IMR-90 (cell line): ENCODE measurements around the gene TRAPPC3. TPM values are rescaled to one million over a fixed set of nuclear protein-coding genes. Genes with fewer than 3 reads are reported as not detected.

Source experiments
- ATAC-seq: fragments of 200-7000 bp; cut with Tn5 transposase; 2 replicates; pipeline ENCODE4 v1.9.1; 2020; ENCODE audit warnings: low read depth, mild to moderate bottlenecking, moderate library complexity
- BruUV-seq: library from RNA; stranded (reverse); fragments of 400-500 nt; replicated peaks from 2 replicates; lab custom pipeline; 2021; lab: Mats Ljungman, UMichigan
- CTCF ChIA-PET: fragments of 300-600 bp; formaldehyde crosslinking; extraction: SDS; loops from one replicate; lab custom pipeline; 2021; ENCODE audit warnings: antibody characterized with exemption; lab: Yijun Ruan, JAX
- POLR2A ChIA-PET: fragments of 300-600 bp; sonication (Branson Sonifier 250); formaldehyde crosslinking; loops from one replicate; lab custom pipeline; 2022; ENCODE audit warnings: antibody characterized with exemption; ENCODE audit not compliant: unreplicated experiment; lab: Charles Lee
- DNase-seq: peaks from one replicate; pipeline ENCODE4 v3.0.0; 2013
- H2AFZ ChIP-seq: replicated peaks from 2 replicates; pipeline ENCODE3; 2013; ENCODE audit warnings: low read length, mild to moderate bottlenecking; ENCODE audit not compliant: poor library complexity
- H2AK5ac ChIP-seq: 2 replicates; pipeline ENCODE4 v1.6.1; 2013; ENCODE audit warnings: low read depth, low read length, inconsistent platforms
- H2AK9ac ChIP-seq: replicated peaks from 2 replicates; pipeline ENCODE3; 2013; ENCODE audit warnings: mild to moderate bottlenecking, low read depth, low read length, moderate library complexity; ENCODE audit not compliant: poor library complexity
- H2BK120ac ChIP-seq: 2 replicates; pipeline ENCODE4 v1.6.1; 2013; ENCODE audit warnings: low read depth, low read length, inconsistent platforms
- H2BK15ac ChIP-seq: 3 replicates; pipeline ENCODE4 v1.6.1; 2013; ENCODE audit warnings: low read depth, low read length, inconsistent platforms
- H2BK20ac ChIP-seq: 2 replicates; pipeline ENCODE4 v1.6.1; 2013; ENCODE audit warnings: low read depth, mild to moderate bottlenecking, inconsistent platforms, low read length, moderate library complexity
- H2BK5ac ChIP-seq: 2 replicates; pipeline ENCODE4 v1.6.1; 2013; ENCODE audit warnings: mild to moderate bottlenecking, low read depth, low read length, inconsistent platforms; ENCODE audit not compliant: poor library complexity, severe bottlenecking
- H3K14ac ChIP-seq: replicated peaks from 2 replicates; pipeline ENCODE4 v1.6.1; 2013; ENCODE audit warnings: low read depth, low read length, inconsistent platforms
- H3K18ac ChIP-seq: 2 replicates; pipeline ENCODE4 v1.6.1; 2013; ENCODE audit warnings: low read depth, low read length, control low read depth
- H3K23ac ChIP-seq: 2 replicates; pipeline ENCODE4 v1.6.1; 2013; ENCODE audit warnings: low read depth, low read length, inconsistent platforms
- H3K27ac ChIP-seq: 2 replicates; pipeline ENCODE4 v1.5.1; 2013; ENCODE audit warnings: mild to moderate bottlenecking, control low read depth, low read length; ENCODE audit not compliant: insufficient read depth
- H3K27me3 ChIP-seq: 2 replicates; pipeline ENCODE4 v1.6.1; 2013; ENCODE audit warnings: low read length; ENCODE audit not compliant: control insufficient read depth, insufficient read depth
- H3K36me3 ChIP-seq: 2 replicates; pipeline ENCODE4 v1.6.1; 2013; ENCODE audit warnings: low read length, mixed read lengths; ENCODE audit not compliant: control insufficient read depth, insufficient read depth
- H3K4ac ChIP-seq: 2 replicates; pipeline ENCODE4 v1.6.1; 2013; ENCODE audit warnings: low read depth, low read length, inconsistent platforms
- H3K4me1 ChIP-seq: 2 replicates; pipeline ENCODE4 v1.6.1; 2013; ENCODE audit warnings: low read length, mixed read lengths; ENCODE audit not compliant: control insufficient read depth, insufficient read depth
- H3K4me2 ChIP-seq: 2 replicates; pipeline ENCODE4 v1.6.1; 2013; ENCODE audit warnings: low read depth, mild to moderate bottlenecking, control low read depth, low read length, moderate library complexity
- H3K4me3 ChIP-seq: 2 replicates; pipeline ENCODE4 v1.5.1; 2013; ENCODE audit warnings: low read depth, mild to moderate bottlenecking, control low read depth, low read length, moderate library complexity; ENCODE audit not compliant: insufficient read depth
- H3K56ac ChIP-seq: 2 replicates; pipeline ENCODE4 v1.6.1; 2013; ENCODE audit warnings: low read length, inconsistent platforms; ENCODE audit not compliant: insufficient read depth; ENCODE audit errors: extremely low read depth
- H3K79me1 ChIP-seq, 2 experiments: 2 replicates each; pipeline ENCODE4 v1.6.1; 2013; ENCODE audit warnings: low read length in 2 of 2, inconsistent platforms in 1 of 2, low read depth in 1 of 2
- H3K9ac ChIP-seq: 2 replicates; pipeline ENCODE4 v1.6.1; 2013; ENCODE audit warnings: low read depth, low read length, control low read depth
- H3K9me1 ChIP-seq: 2 replicates; pipeline ENCODE4 v1.6.1; 2013; ENCODE audit warnings: low read length, inconsistent platforms; ENCODE audit not compliant: insufficient read depth
- H3K9me3 ChIP-seq: 2 replicates; pipeline ENCODE4 v1.6.1; 2013; ENCODE audit warnings: low read length; ENCODE audit not compliant: control insufficient read depth, insufficient read depth
- H4K20me1 ChIP-seq: 2 replicates; pipeline ENCODE4 v1.6.1; 2013; ENCODE audit warnings: low read length, inconsistent platforms; ENCODE audit not compliant: insufficient read depth
- H4K5ac ChIP-seq: 2 replicates; pipeline ENCODE4 v1.6.1; 2013; ENCODE audit warnings: mild to moderate bottlenecking, low read depth, low read length, control low read depth
- H4K8ac ChIP-seq, 2 experiments: 2 replicates each; pipeline ENCODE4 v1.6.1; 2013; ENCODE audit warnings: low read depth in 2 of 2, low read length in 2 of 2, control low read depth in 1 of 2, inconsistent platforms in 1 of 2
- H4K91ac ChIP-seq: 2 replicates; pipeline ENCODE4 v1.6.1; 2013; ENCODE audit warnings: low read depth, low read length, inconsistent platforms; ENCODE audit not compliant: insufficient read depth
- BHLHE40 ChIP-seq: fragments of 150-350 bp; IDR thresholded peaks from 2 replicates; pipeline ENCODE4 v1.6.1; 2016; ENCODE audit warnings: mild to moderate bottlenecking, low read depth, low read length
- CEBPB ChIP-seq: IDR thresholded peaks from 2 replicates; pipeline ENCODE4 v1.6.1; 2012; ENCODE audit warnings: low read depth, low read length, improper control_type of control experiment
- CHD1 ChIP-seq: IDR thresholded peaks from 2 replicates; pipeline ENCODE4 v1.6.1; 2012; ENCODE audit warnings: low read depth, low read length, improper control_type of control experiment
- FOS ChIP-seq: fragments of 150-350 bp; IDR thresholded peaks from 2 replicates; pipeline ENCODE4 v1.6.1; 2016; ENCODE audit warnings: low read depth, low read length
- MAZ ChIP-seq: IDR thresholded peaks from 2 replicates; pipeline ENCODE4 v1.6.1; 2012; ENCODE audit warnings: low read depth, mild to moderate bottlenecking, low read length, improper control_type of control experiment, moderate library complexity, borderline replicate concordance
- MXI1 ChIP-seq: IDR thresholded peaks from 2 replicates; pipeline ENCODE4 v1.6.1; 2012; ENCODE audit warnings: low read depth, mild to moderate bottlenecking, low read length, moderate library complexity, borderline replicate concordance
- NFE2L2 ChIP-seq: fragments of 150-350 bp; IDR thresholded peaks from 2 replicates; pipeline ENCODE4 v1.6.1; 2016; ENCODE audit warnings: low read depth, mild to moderate bottlenecking, low read length
- POLR2A ChIP-seq: IDR thresholded peaks from 2 replicates; pipeline ENCODE4 v1.6.1; 2012; ENCODE audit warnings: mild to moderate bottlenecking, low read depth, low read length
- RCOR1 ChIP-seq: IDR thresholded peaks from 2 replicates; pipeline ENCODE4 v1.6.1; 2012; ENCODE audit warnings: mild to moderate bottlenecking, low read length, improper control_type of control experiment; ENCODE audit not compliant: insufficient replicate concordance
- RFX5 ChIP-seq: IDR thresholded peaks from 2 replicates; pipeline ENCODE4 v1.8.0; 2012; ENCODE audit warnings: low read depth, mild to moderate bottlenecking, low read length, moderate library complexity
- USF2 ChIP-seq: fragments of 150-350 bp; IDR thresholded peaks from 2 replicates; pipeline ENCODE4 v1.6.1; 2017; ENCODE audit warnings: mild to moderate bottlenecking, antibody characterized with exemption, low read length, low read depth
- WGBS, 2 experiments: methylation state at CpG; one replicate each; pipeline versions ENCODE4 v1.1.5 to v1.1.7; 2013; ENCODE audit warnings: missing lambda C conversion rate in 2 of 2; ENCODE audit not compliant: insufficient read length in 1 of 2; ENCODE audit errors: extremely low coverage in 2 of 2; 5-methylcytosine and 5-hydroxymethylcytosine counted together
- dilution Hi-C: fragments of 300-500 bp; cut with HindIII; formaldehyde crosslinking; loops from one replicate; pipeline ENCODE4 v1.14.3; 2018; ENCODE audit warnings: low sequenced_read_pairs; ENCODE audit not compliant: unreplicated experiment
- in situ Hi-C: fragments of 300-500 bp; cut with MboI; formaldehyde crosslinking; loops from 3 replicates; pipeline ENCODE4 v1.14.3; 2019; ENCODE audit warnings: low sequenced_read_pairs, inconsistent platforms, mixed read lengths
- intact Hi-C: fragments of 100-400 bp; cut with micrococcal nuclease; formaldehyde crosslinking; loops from 2 replicates; pipeline ENCODE4 v1.10.0; 2022
- polyA plus RNA-seq, 3 experiments: library from polyadenylated mRNA; depleted of rRNA; stranded (reverse); fragments of >200 nt; gene quantifications; 2 replicates each; pipeline ENCODE4 v1.2.3, GENCODE V29; 2012; ENCODE audit warnings: low replicate concordance in 1 of 3
- total RNA-seq: library from RNA; depleted of rRNA; stranded (reverse); fragments of >200 nt; gene quantifications from 2 replicates; pipeline ENCODE4 v1.2.3, GENCODE V29; 2012
- TF ChIP-seq, protein P1 (sequence below): fragments of 150-350 bp; IDR thresholded peaks from 2 replicates; pipeline ENCODE4 v1.6.1; 2016; ENCODE audit warnings: low read depth, mild to moderate bottlenecking, low read length, moderate library complexity, borderline replicate concordance
- TF ChIP-seq, protein P2 (sequence below): conservative IDR thresholded peaks from 2 replicates; pipeline ENCODE4 v1.5.1; 2012; ENCODE audit warnings: mild to moderate bottlenecking, low read depth, low read length, improper control_type of control experiment

TRAPPC3 gene
- total and polyA plus RNA-seq, 2 of the 4 experiments (the other 2 are of a cell fraction) = 76.0 to 77.8 TPM

DNA sequence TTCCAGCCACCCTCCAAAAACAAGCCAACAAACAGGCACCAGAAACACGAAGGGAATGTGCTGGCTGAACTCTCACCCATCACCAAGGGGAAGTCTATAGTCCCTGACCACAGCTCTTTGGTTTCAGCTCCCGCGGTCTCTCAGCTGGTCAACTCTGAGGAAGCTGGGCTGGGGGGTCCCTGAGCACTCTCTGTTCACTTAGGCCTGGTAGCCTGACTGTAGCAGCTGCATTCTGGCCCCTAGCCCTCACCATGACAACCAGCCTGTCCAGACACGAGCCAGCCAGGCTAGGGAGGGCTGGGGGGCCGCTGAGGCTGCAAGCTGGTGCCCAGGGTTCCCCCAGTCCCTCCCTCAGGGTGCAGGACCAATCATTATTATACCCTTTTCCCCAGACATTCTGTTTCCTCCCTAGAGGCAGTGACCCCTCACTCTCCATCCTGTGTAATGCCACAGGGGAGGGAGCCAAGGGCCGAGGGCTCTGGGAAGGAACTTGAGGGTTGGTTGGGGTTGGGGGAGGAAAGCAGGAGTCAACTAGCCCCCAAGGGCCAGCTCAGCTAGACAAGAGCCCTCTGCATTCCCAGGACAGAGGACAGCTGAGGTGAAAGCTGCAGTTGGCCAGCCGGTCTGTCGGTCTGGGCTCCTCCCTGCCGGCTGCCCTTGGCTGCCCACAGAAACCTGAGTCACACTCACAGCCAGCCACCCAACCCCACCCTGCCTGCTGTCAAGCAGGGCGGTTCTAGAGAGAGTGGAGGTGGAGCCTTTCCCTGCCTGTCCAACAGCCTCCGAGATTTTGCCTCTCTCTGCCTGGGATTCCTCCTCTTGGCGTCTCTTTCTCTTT, 1.2 kb upstream of the TRAPPC3 start:
- in situ Hi-C loops (loop anchor here (5.0 kb wide), 1 partner anchor 137 kb away; no protein-coding TSS in a partner anchor), dilution Hi-C loops (no loop called here), intact Hi-C loops (no loop called here)
- no peak overlapping the region for H3K4me3 ChIP-seq
- H3K27ac ChIP-seq = peak overlapping the region; percentile 97
- peak overlapping the region; percentile 62 for H3K18ac ChIP-seq
- H4K8ac ChIP-seq = peak overlapping the region; percentile 87 to 96
- peak overlapping the region; percentile 58 for H3K9ac ChIP-seq
- peak overlapping the region; percentile 99 for H2AK5ac ChIP-seq
- H3K36me3 ChIP-seq = no peaks in the 10 kb centered on the region
- no peaks in the 10 kb centered on the region for H3K9me3 ChIP-seq
- peak overlapping the region; percentile 85 for H2AFZ ChIP-seq
- peak overlapping the region; percentile 65 for H3K4me2 ChIP-seq
- POLR2A ChIA-PET = interaction anchor here (0.6 to 1.6 kb wide), 5 partner anchors 10 to 269 kb away, joined by 3 to 9 read pairs (median 4); no protein-coding TSS in a partner anchor
- H4K5ac ChIP-seq = peak overlapping the region; percentile 70
- peaks cover 4% of the 10 kb centered on the region; the same call in 1 of the 2 replicates for H4K20me1 ChIP-seq
- H3K9me1 ChIP-seq = peaks cover 20% of the 10 kb centered on the region
- ATAC-seq (peak; percentile 73), DNase-seq (peak; percentile 95)
- H2BK20ac ChIP-seq = peak overlapping the region; percentile 71
- BruUV-seq = no TSS peak
- peak overlapping the region; percentile 97 for H4K91ac ChIP-seq
- CTCF ChIA-PET = interaction anchor here (0.6 to 2.6 kb wide), 25 partner anchors 9 to 238 kb away, joined by 3 to 31 read pairs (median 4); partner anchors contain the start of gene THRAP3
- peak overlapping the region; percentile 88 for H2BK120ac ChIP-seq
- no peaks in the 10 kb centered on the region for H3K27me3 ChIP-seq
- H3K56ac ChIP-seq = peak overlapping the region; percentile 95
- H3K79me1 ChIP-seq = peaks cover 12 to 52% of the 10 kb centered on the region in 2 experiments; a peak in 3 of 4 replicates
- WGBS, 2 experiments = 0% methylated on average over 1 of the region's 12 CpGs; no CpG with 5 or more reads in 1 of the 2 experiments
- H2BK15ac ChIP-seq = peak overlapping the region; percentile 87
- peak overlapping the region; percentile 98 for H3K4ac ChIP-seq
- H2AK9ac ChIP-seq = peak overlapping the region; percentile 99
- peak overlapping the region; percentile 86 for H3K23ac ChIP-seq
- peaks cover 22% of the 10 kb centered on the region for H3K4me1 ChIP-seq
- peak overlapping the region; percentile 99 for H2BK5ac ChIP-seq
- H3K14ac ChIP-seq = peak overlapping the region; percentile 97
- TF ChIP-seq MXI1 (no peak; the same call in 1 of the 2 replicates), USF2 (no peak), NFE2L2 (peak; percentile 38; the same call in 1 of the 2 replicates), RFX5 (no peak), CEBPB (no peak), CHD1 (no peak), POLR2A (peak; percentile 81), BHLHE40 (no peak), MAZ (peak; percentile 76; the same call in 1 of the 2 replicates), FOS (no peak; the same call in 1 of the 2 replicates), RCOR1 (no peak)
- TF ChIP-seq, protein P1, sequence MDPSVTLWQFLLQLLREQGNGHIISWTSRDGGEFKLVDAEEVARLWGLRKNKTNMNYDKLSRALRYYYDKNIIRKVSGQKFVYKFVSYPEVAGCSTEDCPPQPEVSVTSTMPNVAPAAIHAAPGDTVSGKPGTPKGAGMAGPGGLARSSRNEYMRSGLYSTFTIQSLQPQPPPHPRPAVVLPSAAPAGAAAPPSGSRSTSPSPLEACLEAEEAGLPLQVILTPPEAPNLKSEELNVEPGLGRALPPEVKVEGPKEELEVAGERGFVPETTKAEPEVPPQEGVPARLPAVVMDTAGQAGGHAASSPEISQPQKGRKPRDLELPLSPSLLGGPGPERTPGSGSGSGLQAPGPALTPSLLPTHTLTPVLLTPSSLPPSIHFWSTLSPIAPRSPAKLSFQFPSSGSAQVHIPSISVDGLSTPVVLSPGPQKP = no peak
- TF ChIP-seq, protein P2, sequence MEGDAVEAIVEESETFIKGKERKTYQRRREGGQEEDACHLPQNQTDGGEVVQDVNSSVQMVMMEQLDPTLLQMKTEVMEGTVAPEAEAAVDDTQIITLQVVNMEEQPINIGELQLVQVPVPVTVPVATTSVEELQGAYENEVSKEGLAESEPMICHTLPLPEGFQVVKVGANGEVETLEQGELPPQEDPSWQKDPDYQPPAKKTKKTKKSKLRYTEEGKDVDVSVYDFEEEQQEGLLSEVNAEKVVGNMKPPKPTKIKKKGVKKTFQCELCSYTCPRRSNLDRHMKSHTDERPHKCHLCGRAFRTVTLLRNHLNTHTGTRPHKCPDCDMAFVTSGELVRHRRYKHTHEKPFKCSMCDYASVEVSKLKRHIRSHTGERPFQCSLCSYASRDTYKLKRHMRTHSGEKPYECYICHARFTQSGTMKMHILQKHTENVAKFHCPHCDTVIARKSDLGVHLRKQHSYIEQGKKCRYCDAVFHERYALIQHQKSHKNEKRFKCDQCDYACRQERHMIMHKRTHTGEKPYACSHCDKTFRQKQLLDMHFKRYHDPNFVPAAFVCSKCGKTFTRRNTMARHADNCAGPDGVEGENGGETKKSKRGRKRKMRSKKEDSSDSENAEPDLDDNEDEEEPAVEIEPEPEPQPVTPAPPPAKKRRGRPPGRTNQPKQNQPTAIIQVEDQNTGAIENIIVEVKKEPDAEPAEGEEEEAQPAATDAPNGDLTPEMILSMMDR = no peak
